Stimulated activated CD8-positive, alpha-beta memory T cell treated with anti-CD3 and anti-CD28 coated beads, Interleukin-15, amount 100 ng/mL, for 24 hours (primary cell): Measurements from ENCODE around the gene RUNX1.

ENCODE experiments used
- DNase-seq: peaks from one replicate; pipeline ENCODE4 v3.0.0-alpha.2; 2020; ENCODE audit warnings: low read depth

The RUNX1 gene

DNA sequence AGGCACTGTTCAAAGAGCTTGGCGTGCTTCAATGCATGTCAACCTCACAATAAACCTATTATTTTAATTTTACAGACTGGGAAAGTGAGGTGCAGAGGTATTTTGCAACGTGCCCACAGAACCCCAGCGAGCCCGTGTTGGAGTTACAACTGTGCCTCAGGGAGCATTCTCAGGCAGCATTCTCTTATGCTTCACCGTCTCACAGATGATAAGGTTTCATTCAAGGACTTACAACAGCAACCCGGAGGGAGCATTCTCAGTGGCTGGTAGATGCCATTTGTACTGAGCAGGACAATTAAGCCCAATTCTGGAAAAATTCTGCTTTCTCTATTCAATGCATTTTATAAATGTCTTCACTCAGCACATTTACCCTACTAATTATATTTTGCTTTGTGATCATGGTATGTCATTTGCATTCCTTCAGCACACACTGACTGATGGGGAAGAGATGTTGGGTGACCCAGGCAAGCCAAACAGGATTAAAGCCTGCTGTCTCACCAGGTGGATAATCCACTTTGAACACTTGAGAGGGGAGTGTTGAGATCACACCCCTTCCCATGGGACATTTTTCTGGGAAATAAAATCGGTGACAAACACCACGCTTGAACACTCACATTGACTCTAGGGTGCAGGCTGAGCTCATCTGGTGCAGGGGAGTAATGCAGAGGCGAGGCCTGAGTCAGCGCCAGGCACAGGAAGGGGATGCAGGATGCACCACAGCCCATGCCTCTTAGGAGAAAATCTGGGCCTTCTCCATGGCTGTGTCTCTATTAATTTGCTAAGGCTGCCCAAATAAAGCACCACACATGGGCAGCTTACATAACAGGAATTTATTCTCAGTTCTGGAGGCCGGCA lies 266.4 kb downstream of the RUNX1 start:
- no peak for DNase-seq

DNA sequence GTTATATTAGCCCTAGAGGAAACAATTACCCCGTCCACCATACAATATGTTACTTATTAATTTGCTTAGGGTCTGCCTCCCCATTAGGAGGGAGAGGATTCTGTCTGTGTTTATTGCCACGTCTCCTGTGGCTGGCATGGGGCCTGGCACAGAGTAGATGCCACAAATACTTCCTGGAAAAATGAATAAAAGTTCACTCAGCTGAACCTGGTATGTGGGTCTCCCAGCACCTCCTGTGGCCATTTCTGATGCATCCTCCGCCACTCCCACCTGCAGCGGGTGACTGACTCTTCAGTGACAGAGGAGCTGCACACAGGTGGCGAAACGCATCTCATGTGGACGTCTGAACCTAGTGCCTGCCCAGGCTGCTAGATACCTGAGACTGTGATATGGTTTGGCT lies 267.6 kb downstream of the RUNX1 start:
- DNase-seq = no peak

DNA sequence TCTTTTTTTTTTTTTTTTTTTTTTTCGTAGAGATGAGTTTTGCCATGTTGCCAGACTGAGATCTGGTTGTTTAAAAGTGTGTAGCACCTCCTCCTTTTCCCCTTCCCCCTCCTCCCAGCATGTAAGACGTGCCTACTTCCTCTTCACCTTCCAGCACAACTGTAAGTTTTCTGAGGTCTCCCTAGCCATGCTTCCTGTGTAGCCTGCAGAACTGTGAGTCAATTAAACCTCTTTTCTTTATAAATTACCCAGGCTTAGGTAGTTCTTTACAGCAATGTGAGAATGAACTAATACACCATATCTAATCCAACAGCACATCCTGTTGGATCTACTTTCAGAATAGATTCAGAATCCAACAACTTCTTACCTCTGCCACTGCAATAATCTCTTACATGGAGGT lies 269.2 kb downstream of the RUNX1 start:
- no peak for DNase-seq

DNA sequence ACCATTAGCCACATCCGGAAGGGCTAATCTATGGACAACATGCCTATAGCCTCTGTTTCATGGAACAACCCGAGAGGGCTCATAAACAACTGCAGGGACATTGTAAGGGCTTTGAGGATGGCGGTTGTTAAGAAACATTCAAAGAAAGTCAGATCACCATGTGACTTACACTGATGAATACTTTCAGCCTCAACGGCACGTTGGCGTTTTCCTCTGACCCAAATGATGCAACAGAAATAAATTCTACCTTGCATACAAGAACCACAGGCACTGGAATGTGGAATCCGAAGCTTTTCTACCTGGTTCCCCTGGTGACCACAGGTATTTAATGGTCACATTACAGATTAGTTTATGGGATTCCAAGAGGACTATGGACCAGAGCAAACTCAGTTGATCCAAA lies 273.3 kb downstream of the RUNX1 start:
- DNase-seq = no peak

DNA sequence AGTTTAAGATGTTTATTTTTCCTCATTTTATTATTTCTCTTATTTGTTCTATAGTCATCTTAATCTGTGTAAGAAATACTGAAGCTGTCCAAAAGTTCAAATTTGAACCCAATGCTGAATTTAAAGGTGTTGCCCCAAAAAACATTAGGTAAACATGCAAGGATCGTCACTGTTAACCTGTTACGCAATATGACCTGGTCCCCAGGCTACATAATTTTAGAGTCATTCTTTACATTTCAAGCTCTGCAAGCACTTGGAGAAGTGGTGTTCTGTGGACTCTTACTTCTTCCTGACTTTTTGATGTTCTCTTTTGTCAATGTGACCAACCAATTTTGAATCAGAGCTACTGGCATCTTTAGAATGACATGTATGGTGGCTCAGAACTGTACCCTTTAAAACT lies 274.4 kb downstream of the RUNX1 start:
- DNase-seq = no peak

DNA sequence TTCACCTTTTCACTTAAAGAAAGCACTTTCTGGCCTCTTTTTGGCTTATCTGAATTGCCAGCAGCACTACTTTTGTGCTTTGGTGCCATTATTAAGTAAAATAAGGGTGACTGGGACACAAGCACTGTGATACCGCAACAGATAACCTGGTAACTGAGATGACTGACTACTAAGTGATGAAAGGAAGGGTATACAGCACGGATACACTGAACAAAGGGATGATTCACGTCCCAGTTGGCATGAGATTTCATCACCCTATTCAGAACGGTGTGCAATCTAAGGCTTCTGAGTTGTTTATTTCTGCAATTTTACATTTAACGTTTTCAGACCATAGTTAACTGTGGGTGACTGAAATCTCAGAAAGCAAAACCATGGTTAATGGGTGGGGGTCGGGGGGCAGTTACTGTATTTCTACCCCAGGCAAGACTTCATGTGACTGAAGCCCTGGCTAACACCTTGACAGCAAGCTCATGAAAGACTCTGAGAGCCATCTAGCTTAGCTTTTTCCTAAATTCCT lies 277.5 kb downstream of the RUNX1 start:
- DNase-seq = no peak

DNA sequence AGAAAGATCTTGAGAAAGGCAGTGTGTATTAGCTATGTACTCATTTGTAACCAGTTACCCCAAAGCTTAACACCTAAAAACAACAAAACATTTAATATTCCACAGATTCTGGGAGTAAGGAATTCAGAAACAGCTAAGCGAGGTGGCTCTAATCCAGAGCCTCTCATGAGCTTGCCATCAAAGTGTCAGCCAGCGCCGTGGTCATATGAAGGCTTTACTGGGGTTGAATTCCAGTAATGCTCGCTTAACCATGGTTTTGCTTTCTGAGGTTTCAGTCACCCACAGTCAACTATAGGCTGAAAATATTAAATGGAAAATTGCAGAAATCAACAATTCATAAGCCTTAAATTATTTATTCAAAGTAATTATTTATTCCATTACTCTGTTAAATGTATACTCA lies 278.5 kb downstream of the RUNX1 start:
- DNase-seq = no peak

DNA sequence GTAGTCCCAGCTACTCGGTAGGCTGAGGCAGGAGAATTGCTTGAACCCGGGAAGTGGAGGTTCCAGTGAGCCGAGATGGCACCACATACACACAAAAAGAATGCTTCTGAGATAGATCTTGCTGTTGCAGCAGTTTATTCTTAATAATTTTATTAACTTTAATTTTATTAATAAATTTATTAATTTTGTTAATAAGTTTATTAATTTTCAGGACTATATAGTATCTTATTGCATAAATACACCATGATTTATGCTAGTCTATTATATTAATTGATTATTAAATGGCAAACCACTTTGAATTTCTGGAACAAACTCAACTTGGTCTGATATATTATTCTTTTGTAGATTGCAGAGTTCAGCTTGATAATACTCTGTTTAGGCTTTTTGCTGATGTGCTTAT lies 280.8 kb downstream of the RUNX1 start:
- DNase-seq = no peak

DNA sequence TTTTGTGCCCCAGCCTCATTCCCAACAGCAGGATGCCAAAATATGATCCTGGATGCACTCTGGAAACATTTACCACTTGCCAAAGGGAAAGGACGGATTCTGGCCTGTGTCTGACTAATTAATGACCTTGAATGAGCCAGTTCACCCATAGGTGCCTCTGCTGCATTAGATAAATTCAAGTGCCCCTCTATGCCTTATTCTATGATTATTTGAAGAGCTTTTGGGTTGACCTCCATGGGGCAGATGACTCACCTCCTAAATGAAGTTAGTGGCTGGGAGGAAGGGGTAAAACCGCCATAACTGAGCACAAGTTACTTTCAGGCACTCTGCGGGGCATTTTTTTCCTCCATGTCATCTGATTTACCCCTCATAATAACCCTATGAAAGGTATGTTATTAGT lies 282.2 kb downstream of the RUNX1 start:
- no peak for DNase-seq

DNA sequence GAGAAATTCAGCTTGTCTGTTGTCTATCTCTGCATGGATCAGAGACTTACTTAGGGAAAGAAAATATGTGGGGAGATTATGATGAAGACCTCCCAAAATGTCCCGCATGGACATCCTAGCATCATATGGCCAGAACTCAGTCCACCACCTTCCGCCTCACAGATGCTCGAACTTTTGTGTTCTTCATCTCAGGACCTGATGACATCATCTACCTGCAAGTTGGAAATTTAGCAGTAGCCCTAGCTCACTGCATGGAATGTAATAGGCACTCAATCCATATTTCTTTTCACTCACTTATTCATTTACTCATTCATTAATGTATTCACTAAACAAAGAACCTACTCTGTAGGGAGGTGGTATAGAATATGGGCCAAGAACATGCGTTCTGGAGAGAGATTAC lies 283.5 kb downstream of the RUNX1 start:
- no peak for DNase-seq

DNA sequence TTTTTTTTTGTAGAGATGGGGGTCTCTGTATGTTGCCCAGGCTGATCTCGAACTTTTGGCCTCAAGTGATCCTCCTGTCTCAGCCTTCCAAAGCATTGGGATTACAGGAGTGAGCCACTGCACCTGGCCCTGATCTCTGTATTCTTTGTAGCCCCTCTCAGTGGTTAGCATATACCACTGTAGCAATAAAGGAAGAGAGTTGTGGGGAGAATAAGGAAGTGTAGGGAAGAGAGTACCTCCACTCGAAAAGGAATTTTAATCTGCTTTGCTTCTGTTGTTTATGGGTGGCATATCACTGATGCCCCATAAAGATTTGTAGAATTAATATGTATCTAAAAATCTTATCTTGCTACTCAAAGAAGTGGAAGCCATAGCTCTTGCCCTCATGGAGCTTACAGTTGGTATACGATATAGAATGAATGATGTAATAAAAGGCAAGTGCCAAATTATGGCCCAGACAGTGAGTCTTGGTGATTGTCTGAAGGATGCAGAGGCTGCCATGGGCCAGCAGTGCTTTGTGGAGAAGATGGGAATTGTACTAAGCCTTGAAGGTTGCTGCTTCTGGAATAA lies 284.3 kb downstream of the RUNX1 start:
- no peak for DNase-seq

DNA sequence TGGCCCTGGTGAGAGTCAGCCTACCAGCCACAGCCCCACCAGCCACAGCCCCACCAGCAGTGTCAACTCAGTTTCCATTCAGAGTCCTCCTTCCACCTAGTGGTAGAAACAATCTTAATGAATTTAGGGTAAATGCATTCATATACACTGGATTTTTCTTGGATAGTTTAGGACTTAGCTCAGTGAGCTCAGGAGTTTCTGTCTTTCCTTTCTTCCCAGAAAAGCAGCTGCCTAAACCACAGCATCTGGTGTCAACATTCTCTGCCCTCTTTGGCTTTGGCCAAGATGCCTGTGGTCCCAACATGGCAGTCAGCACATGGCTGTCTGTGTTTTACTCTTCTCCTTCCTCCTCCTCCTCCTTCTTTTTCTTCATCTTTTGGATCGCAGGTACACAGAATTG lies 286.3 kb downstream of the RUNX1 start:
- no peak for DNase-seq

DNA sequence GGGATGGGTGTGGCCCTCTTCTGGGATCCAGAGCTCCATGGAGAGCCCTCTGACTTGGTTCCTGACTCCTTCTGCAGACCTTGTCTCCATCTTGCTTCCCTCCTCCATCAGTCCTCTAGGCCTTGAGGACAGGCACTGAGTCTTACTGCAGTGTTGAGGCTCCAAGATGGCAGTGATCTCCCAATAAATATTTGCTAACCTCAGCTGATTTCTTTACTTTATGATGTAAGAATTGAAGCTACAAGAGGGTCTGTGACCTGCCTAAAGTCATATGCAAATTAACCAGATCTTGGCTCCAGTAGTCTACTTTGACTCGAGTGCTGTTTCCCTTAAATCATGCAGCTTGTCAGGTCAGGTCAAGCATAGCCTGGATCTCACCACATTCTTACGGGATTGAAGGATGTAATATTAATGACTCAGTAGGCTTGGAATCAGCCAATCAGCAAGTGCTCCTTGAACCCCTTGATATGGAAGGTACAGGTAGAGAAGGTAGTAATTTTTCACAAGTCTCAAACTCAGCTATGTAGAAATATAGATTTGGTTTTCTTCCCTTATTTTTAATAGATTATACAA lies 287.3 kb downstream of the RUNX1 start:
- no peak for DNase-seq

DNA sequence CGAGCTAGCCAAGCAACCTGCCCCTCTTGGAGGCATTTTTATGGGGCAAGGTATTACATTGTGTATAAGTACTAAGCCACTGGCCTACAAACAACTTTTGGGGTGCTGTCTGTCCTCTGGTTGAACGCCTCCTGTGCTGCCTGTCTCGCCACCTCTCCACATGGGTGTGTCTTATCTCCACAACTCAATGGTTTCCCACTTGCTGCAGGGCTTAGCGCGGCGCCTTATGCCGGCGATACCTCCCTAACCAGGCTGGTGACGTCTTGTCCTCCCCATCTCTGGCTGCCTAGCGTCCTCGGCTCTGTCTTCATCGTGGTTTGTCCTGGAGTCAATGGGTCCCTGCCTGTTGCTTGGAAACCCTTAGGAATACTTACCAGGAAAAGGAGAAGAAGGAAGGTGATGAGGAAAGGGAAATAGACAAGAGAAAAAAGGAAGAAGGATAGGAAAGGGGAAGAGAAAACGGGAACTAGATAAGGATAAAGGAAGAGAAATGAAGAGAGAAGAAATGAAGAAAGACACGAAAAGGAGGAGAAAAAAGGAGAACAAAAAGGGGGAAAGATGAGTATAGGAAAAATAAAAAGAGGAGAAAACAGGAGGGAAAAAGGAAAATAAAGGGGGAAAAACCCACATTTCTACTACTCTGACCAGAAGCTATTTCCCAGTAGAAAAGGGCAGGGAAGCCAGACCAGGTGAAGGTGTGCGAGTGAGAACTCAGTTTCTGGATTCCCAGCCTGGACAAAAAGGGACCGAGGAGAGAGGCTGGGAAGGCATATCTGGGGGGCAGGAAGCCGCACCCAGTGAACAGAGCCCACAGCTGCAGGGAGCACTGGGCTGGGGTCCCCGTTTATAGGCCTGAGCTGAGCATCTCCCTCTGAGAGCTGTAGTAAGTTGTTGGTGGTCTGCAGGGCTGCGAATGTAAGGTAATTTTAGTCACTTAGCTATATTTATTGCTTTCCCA lies 294.1 kb downstream of the RUNX1 start:
- DNase-seq = no peak

DNA sequence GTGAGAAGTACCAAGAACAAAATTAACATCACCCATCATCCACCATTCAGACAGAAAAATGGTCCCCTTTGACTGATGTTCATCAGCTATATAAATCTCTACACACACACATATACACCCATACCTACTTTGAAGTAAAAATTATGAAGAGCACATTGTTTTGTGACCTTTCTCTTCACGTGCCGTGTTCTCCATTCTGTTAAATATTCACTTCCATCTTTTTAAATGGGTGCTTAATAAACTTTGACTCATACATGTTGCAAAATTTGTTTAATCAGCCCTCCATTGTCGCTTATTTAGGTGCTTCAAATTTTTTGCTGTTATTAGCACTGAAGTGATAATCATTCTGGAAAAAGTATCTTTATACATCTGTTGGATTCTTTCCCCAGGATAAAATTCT lies 300.2 kb downstream of the RUNX1 start:
- no peak for DNase-seq

DNA sequence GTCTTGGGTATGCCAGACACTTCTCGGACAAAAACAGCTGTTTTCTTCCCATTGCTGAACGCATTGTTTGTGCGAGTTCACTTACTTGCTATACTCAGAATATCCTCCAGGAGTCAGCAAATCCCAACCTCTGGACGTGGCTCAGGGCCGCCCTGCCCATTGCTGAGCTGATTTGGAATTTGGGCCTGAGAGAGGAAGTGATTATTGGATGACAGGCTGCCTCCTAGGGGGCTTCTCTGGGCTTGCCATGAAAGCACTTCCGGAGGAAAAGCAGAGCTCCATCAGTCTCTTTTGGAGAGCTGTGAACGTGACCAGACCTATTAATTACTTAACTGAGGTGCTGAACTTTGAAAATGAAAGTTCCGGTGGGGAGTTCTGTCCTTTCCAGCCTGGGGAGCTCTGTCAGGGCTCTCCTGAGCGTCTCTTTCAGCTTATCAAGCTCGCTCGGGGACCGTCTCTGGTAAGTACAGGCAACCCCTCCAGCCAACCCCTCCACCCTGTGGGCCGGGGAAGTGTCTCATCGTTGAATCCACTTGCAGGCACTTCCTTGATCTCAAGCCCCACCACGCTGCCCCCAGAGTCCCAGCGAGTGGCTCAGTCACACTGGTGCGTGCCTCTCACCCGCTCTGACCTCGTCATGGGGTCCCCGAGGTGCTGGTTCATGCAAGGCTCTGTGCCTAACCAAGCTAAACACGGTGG lies 303.4 kb downstream of the RUNX1 start:
- DNase-seq = peak; percentile 6

DNA sequence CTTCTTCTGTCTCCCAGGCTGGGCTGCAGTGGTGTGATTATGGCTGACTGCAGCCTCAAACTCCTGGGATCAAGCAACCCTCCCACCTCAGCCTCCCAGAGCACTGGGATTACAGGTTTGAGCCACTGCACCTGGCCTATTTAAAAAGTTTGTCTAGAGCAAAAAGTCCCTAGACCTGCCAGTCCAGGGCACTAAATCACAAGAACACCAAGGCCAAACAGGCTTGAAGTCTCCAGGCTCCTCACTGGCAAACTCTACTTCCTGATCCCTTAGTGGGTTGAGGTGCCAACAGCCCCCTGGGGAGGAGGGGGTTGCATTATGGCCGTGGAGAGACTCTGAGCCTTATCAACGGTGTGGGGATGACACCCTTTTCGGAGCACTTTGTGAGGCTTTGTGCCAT lies 304.3 kb downstream of the RUNX1 start:
- DNase-seq = no peak

DNA sequence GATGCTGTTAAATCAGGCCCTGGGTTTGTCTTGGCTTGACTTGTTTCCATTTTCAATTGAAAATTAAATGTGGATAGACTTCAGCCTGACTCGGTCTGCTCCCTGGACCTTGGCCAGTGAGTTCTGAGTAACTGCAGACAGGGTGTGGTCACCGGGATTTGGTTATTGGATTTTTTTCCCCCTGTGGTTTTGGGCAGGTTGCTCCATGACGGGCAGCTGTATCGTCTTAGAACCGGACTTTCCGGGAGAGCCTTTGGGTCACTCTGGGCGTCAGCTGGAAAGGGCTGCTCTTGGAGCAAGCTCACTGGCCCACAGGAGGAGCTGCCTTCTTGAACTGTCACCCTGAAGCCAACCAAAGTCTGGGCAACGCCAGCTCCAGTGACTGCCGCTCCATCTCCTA lies 305.3 kb downstream of the RUNX1 start:
- no peak for DNase-seq

DNA sequence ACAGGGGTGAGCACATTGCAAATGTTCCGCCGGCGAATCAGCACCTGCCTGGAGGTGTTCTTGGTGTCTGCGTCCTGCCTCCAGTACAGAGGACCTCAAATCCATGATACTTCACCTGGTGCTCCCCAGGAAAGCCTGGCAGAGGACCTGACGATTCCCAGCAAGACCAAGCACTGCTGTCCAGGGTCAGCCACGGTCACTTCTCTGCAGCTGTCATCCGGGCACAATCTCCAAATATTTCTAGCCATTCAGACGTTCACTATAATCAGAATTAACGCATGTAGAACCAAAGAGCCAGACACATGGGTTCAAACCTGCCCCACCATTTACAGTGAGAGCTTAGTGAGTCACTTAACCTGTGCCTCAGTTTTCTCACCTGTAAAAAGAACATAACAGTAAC lies 305.8 kb downstream of the RUNX1 start:
- DNase-seq = no peak

DNA sequence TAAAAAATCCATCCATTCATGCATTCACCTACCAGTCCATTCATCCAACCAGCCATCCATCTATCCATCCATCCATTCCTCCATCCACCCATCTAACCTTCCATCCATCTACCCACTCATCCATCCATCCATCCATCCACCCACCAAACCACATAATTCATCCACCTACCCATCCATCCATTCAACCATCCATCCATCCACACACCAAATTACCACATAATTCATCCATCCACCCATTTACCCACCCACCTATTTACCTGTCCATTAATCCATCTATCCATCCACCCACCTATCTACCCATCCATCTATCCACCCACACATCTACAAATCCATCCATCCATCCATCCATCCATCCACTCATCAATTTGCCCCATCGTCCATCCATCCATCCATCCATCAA lies 308.9 kb downstream of the RUNX1 start:
- no peak for DNase-seq
